GM12891 (cell line): Measurements from ENCODE around the gene NTN4.
"Not testable (repeated sequence)": the region's sequence is repeated elsewhere in the genome, so short reads cannot be mapped to it uniquely, and the experiment has no call there.

Source experiments
- DNase-seq: peaks from one replicate; pipeline ENCODE4 v3.0.0; 2011; ENCODE audit warnings: low spot score; ENCODE audit not compliant: insufficient read length
- FAIRE-seq: peaks from 2 replicates; lab custom pipeline; 2011; peaks lifted over from hg19 to GRCh38; lab: Jason Lieb, UNC
- PAX5 ChIP-seq: IDR thresholded peaks from 2 replicates; pipeline ENCODE4 v1.6.1; 2011; ENCODE audit warnings: low read length, moderate library complexity, mild to moderate bottlenecking; ENCODE audit not compliant: insufficient read depth, severe bottlenecking
- POLR2A ChIP-seq: IDR thresholded peaks from 2 replicates; pipeline ENCODE4 v1.6.1; 2011; ENCODE audit warnings: low read depth, low read length, control low read depth
- POLR2AphosphoS5 ChIP-seq: IDR thresholded peaks from 2 replicates; pipeline ENCODE4 v1.6.1; 2011; ENCODE audit warnings: low read depth, low read length, control low read depth
- POU2F2 ChIP-seq: IDR thresholded peaks from 2 replicates; pipeline ENCODE4 v1.6.1; 2011; ENCODE audit warnings: low read depth, mild to moderate bottlenecking, control low read depth, low read length, moderate library complexity
- SPI1 ChIP-seq: IDR thresholded peaks from 2 replicates; pipeline ENCODE4 v1.6.1; 2011; ENCODE audit warnings: low read depth, low read length, control low read depth
- TAF1 ChIP-seq: IDR thresholded peaks from 2 replicates; pipeline ENCODE4 v1.6.1; 2011; ENCODE audit warnings: low read depth, low read length, control low read depth

Gene NTN4

DNA sequence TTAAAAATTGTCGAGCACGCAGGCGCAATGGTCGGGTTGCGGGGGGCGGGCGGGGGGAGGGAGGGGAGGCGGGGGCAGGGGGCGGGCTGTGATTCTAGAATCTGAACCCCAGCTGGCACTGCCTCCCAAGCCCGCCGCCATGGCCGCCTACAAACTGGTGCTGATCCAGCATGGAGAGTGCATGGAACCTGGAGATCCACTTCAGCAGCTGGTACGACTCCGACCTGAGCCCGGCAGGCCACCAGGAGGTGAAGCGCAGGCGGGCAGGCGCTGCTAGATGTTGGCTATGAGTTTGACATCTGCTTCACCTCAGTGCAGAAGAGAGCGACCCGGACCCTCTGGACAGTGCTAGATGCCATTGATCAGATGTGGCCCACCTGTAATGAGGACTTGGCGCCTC lies 118.4 kb downstream of the NTN4 start:
- no peak for DNase-seq
- no peak for TF ChIP-seq TAF1
- FAIRE-seq: no peak

- no peak for DNase-seq
- TF ChIP-seq SPI1 (no peak), PAX5 (no peak), POLR2AphosphoS5 (no peak), POLR2A (no peak), TAF1 (no peak), POU2F2 (no peak)
- FAIRE-seq: no peak
Measured at GRCh38 chr12:95671265-95671664, 119.3 kb downstream of the NTN4 start.

DNA sequence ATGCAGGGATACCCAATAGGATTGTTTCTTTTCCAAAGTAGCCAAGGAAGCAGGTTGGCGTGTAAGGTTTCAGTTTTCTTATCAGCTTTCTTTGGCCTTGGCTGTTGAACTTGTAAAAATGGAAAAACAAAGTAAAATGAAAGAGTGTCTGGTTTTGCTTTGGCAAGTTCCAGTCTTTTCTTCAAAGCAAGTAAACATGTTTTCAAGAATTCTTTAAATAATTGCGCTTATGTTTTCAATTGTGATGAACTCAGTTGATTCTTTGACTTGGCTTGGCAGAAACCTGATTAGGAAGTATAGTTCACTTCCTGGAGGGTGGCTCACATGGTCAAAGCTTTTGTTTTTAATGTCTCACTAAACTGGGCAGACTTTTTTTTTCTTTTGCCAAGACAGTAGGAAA lies 127.0 kb downstream of the NTN4 start:
- no peak for DNase-seq
- no peak for FAIRE-seq
- TF ChIP-seq POLR2A (no peak), POU2F2 (no peak), TAF1 (no peak), SPI1 (no peak), PAX5 (no peak), POLR2AphosphoS5 (no peak)

DNA sequence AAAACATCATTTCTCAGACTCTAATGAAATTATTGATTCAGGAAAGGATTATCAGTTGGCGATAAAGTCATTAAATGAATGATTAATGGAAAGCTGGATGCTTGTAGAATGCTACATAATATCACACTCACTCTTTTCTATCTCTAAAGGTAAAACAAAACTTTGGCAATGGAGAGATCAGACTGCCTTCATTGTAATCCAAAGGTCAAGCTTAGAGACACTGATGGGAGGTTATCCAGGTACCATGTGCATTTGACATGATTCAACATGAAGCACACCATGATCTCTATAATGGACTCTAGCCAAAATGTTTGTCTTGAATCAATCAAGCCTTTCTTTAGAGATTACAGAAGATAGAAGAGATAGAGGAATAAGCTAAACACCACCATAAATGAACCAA lies 129.2 kb downstream of the NTN4 start:
- no peak for TF ChIP-seq POU2F2
- no peak for TF ChIP-seq POLR2AphosphoS5
- no peak for TF ChIP-seq TAF1
- no peak for TF ChIP-seq POLR2A
- TF ChIP-seq SPI1: no peak
- TF ChIP-seq PAX5: no peak
- DNase-seq (no peak), FAIRE-seq (no peak)

DNA sequence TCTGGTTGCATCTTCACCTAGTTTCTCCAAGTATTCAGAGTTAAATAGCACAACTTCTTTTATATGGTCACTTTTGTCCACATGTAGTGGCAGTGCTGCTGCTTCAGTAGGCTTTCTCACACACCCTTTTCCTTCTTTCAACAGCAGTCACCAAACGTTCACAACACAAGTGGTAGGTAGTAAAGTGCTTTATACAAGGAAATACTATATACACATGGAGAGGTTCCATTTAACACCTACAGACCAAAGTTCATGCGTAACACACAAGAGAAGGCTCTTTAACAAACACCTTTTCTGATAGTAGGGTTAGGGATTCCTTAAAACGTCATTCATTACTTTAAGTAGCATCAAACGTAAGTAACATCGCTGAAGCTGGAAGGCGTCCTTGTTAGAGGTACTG lies 132.2 kb downstream of the NTN4 start:
- DNase-seq (no peak), FAIRE-seq (no peak)
- TF ChIP-seq PAX5 (no peak), POLR2A (no peak), POLR2AphosphoS5 (no peak), POU2F2 (no peak), SPI1 (no peak), TAF1 (no peak)

DNA sequence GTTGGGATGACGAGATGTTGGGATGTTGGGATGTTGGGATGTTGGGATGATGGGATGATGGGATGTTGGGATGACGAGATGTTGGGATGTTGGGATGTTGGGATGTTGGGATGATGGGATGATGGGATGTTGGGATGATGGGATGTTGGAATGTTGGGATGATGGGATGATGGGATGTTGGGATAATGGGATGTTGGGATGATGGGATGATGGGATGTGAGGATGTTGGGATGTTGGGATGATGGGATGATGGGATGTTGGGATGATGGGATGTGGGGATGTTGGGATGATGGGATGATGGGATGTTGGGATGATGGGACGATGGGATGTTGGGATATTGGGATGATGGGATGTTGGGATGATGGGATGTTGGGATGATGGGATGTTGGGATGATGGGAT lies 135.9 kb downstream of the NTN4 start:
- FAIRE-seq, DNase-seq: not testable (repeated sequence)

DNA sequence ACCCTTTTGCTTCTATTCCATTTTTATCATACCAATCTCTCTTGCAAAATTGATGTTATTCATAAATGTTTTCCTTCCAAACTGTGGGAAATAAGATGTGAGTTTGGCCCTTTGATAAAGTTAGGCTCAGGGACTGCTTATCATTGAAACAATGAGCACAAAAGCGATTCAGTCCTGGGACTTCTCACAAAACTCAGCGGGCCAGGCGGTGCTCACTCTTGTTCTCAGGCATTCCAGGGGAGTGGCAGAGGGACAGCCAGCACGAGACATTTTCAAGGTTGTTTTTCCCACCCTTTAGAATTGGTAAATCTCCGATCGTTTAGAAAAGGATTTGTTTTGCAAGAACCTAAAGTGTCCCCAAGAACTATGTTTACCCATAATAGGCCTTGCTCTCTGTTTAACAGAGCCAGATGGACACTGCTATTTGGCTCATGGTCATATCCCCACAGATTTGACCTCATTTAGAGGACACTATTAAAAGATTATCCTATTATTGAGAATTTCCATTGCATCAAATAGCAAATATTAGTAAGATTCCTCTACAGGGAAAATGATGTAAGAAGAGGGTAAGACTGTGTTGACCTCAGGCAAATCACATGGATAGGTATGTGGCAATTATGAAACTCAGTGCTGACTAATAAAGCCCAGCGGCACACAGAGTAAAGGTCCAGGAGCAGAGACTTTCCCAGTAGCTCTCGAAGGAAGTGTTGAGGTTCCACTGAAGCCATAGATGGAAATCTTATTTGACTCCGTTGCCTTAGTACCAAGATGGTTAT lies 136.6 kb downstream of the NTN4 start:
- no peak for TF ChIP-seq SPI1
- TF ChIP-seq POLR2A: no peak
- TF ChIP-seq POU2F2: no peak
- TF ChIP-seq TAF1: no peak
- no peak for TF ChIP-seq POLR2AphosphoS5
- TF ChIP-seq PAX5: no peak
- no peak for FAIRE-seq
- DNase-seq: no peak

DNA sequence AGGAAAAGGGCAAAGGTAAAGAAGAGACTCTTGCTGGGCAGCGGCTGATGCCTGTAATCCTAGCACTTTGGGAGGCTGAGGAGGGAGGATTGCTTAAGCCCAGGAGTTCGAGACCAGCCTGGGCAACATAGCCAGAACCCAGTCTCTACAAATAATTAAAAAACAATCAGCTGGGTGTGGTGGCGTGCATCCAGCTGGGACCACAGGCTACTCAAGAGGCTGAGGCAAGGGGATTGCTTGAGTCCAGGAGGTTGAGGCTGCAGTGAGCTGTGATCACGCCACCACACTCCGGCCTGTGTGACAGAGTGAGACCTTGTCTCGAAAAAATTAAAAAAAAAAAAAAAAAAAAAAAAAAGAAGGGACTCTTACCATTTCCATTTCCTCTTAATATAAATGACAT lies 138.9 kb downstream of the NTN4 start:
- FAIRE-seq: no peak
- TF ChIP-seq PAX5 (no peak), TAF1 (no peak), SPI1 (no peak), POLR2A (no peak), POU2F2 (no peak), POLR2AphosphoS5 (no peak)
- no peak for DNase-seq

- TF ChIP-seq POLR2A (no peak), PAX5 (no peak), POLR2AphosphoS5 (no peak), POU2F2 (no peak), TAF1 (no peak), SPI1 (no peak)
- FAIRE-seq (no peak), DNase-seq (no peak)
Measured at GRCh38 chr12:95648990-95649791, 141.4 kb downstream of the NTN4 start.

DNA sequence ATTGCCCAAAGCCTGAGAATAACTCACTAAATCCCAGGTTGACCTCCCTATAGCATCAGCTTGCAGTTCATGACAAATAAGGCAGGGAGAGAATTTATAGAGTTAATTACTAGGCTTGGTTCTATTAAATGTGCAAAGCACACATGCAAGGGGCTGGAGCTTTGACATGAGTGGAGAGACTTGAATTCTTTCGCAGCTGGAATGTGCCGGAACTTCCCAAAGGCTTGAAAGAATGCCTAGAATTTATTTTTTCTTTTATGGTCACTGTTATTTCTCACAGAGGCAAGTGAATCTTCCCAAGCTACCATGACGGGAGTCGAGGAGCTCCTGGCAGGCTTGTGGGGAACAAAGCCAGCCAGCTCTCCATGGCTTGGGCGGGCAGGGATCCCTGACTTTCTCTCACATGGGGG lies 143.8 kb downstream of the NTN4 start:
- no peak for TF ChIP-seq POLR2AphosphoS5
- no peak for TF ChIP-seq POLR2A
- TF ChIP-seq PAX5: no peak
- TF ChIP-seq SPI1: no peak
- no peak for TF ChIP-seq TAF1
- no peak for TF ChIP-seq POU2F2
- DNase-seq (no peak), FAIRE-seq (no peak)
